Left ventricle myocardium inferior (tissue), 1 donor: Measurements from ENCODE around the gene STYK1. TPM values are rescaled to one million over a fixed set of nuclear protein-coding genes. Genes with fewer than 3 reads are reported as not detected.

Source experiments
- DNase-seq: peaks from one replicate; pipeline ENCODE4 v3.0.0-alpha.2; 2020
- H3K27ac ChIP-seq: fragments of 200-600 bp; replicated peaks from 2 replicates; pipeline ENCODE4 v1.8.0; 2021
- H3K27me3 ChIP-seq: fragments of 200-600 bp; 2 replicates; pipeline ENCODE4 v1.8.0; 2021; ENCODE audit warnings: low read depth
- H3K36me3 ChIP-seq: fragments of 200-600 bp; 2 replicates; pipeline ENCODE4 v1.8.0; 2021
- H3K4me1 ChIP-seq: fragments of 200-600 bp; 2 replicates; pipeline ENCODE4 v1.8.0; 2021
- H3K4me3 ChIP-seq: fragments of 200-600 bp; 2 replicates; pipeline ENCODE4 v1.8.0; 2021; ENCODE audit warnings: mild to moderate bottlenecking, moderate library complexity
- H3K9me3 ChIP-seq: fragments of 200-600 bp; replicated peaks from 2 replicates; pipeline ENCODE4 v1.8.0; 2021
- CTCF ChIP-seq: fragments of 200-600 bp; IDR thresholded peaks from 2 replicates; pipeline ENCODE4 v1.8.0; 2021; ENCODE audit warnings: antibody characterized with exemption, mild to moderate bottlenecking, borderline replicate concordance
- intact Hi-C: fragments of 100-400 bp; cut with micrococcal nuclease; formaldehyde crosslinking; loops from one replicate; pipeline ENCODE4 v1.11.0; 2022
- total RNA-seq: library from RNA; stranded (reverse); fragmentation: NEBNext Ultra II Directional; extraction: Animal tissue kit (Norgen Biotek cat#: 25700); gene quantifications from one replicate; pipeline ENCODE4 v1.2.1, GENCODE V29; 2021
- donor health status: DM: no; HTN: yes; CAD: no; lungs with severe emphysema.

The STYK1 gene
- total RNA-seq, 1 donor from 2014 or later, result not detected

GRCh38 chr12:10701843-10702242, 28.0 kb upstream of the STYK1 start:
- intact Hi-C loops, result no loop called here
- no peaks in the 10 kb centered on the region for H3K9me3 ChIP-seq
- no peak for DNase-seq
- no peak overlapping the region for H3K4me3 ChIP-seq
- H3K4me1 ChIP-seq, result peaks cover 26% of the 10 kb centered on the region
- no peak overlapping the region for H3K27ac ChIP-seq
- no peak for TF ChIP-seq CTCF
- peaks cover 95% of the 10 kb centered on the region for H3K36me3 ChIP-seq
- no peaks in the 10 kb centered on the region for H3K27me3 ChIP-seq

DNA sequence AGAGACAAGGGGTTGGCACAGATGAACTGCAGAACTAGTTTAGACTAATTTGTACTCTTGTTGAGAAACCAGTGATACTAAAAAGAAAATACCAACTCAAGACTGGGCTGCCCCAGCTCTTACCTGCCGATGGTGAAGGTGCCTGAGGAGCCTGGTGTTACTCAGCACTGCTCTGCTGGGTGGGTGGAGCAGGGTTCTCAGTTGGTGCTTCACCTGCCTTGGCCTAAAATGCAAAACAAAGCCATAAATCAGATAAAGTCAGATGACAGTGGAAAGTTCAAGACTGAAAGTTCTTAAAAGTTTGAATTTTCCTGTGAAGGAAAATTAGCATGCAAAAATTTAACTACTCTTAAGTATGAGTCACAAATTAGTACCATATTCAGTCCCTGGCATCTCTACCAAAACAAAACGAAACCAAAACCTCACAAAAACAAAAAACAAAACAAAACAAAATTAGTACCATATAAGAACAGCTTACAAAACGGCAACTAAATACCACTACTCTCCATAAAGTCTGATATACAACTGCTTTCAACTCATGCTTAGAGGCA, 27.4 kb upstream of the STYK1 start:
- TF ChIP-seq CTCF, result no peak
- no peaks in the 10 kb centered on the region for H3K9me3 ChIP-seq
- no peak overlapping the region for H3K4me3 ChIP-seq
- peaks cover 25% of the 10 kb centered on the region for H3K4me1 ChIP-seq
- no peak for DNase-seq
- H3K27me3 ChIP-seq, result no peaks in the 10 kb centered on the region
- intact Hi-C loops, result no loop called here
- no peak overlapping the region for H3K27ac ChIP-seq
- H3K36me3 ChIP-seq, result peaks cover 93% of the 10 kb centered on the region

DNA sequence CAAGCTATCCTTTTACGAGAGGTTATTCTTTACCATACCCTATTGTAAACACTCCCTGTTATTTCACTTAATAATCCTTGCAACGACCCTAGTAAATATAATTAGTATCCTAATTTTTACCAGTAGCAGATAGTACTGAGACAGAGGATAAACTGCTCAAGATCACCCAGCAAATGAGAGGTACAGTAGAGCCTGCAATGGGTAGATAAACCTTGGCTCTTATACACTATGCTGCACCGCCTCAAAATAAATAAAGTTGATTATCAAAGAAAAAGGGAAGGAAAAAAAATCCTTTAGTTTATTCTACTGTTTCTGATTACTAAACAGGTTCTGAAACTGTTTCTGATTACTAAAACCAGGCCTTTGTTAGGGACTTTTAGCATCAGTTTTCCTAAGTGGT, 26.7 kb upstream of the STYK1 start:
- intact Hi-C loops, result no loop called here
- H3K4me3 ChIP-seq, result no peak overlapping the region
- DNase-seq, result no peak
- TF ChIP-seq CTCF, result no peak
- peaks cover 18% of the 10 kb centered on the region for H3K4me1 ChIP-seq
- H3K27me3 ChIP-seq, result no peaks in the 10 kb centered on the region
- peaks cover 89% of the 10 kb centered on the region for H3K36me3 ChIP-seq
- no peak overlapping the region for H3K27ac ChIP-seq
- no peaks in the 10 kb centered on the region for H3K9me3 ChIP-seq

GRCh38 chr12:10697862-10698261, 24.0 kb upstream of the STYK1 start:
- Histone ChIP-seq H3K36me3 (peaks cover 72% of the 10 kb centered on the region), H3K9me3 (no peaks in the 10 kb centered on the region), H3K27me3 (no peaks in the 10 kb centered on the region), H3K27ac (no peak overlapping the region), H3K4me3 (no peak overlapping the region), H3K4me1 (peaks cover 8% of the 10 kb centered on the region)
- no peak for DNase-seq
- intact Hi-C loops, result no loop called here
- TF ChIP-seq CTCF, result no peak

GRCh38 chr12:10697156-10697555, 23.3 kb upstream of the STYK1 start:
- TF ChIP-seq CTCF, result no peak
- DNase-seq, result no peak
- intact Hi-C loops, result no loop called here
- Histone ChIP-seq H3K27ac (no peak overlapping the region), H3K9me3 (no peaks in the 10 kb centered on the region), H3K4me3 (no peak overlapping the region), H3K4me1 (peaks cover 8% of the 10 kb centered on the region), H3K27me3 (no peaks in the 10 kb centered on the region), H3K36me3 (peaks cover 65% of the 10 kb centered on the region)
